Ovary (tissue), 9 donors: Measurements from ENCODE around the gene NFYB. TPM values are rescaled to one million over a fixed set of nuclear protein-coding genes. Genes with fewer than 3 reads are reported as not detected.

Experiments
- DNase-seq, 5 donors: peaks; one replicate each; pipeline ENCODE4 v3.0.0-alpha.2; 2019 to 2020
- H3K27ac ChIP-seq, 2 donors: fragments of 200-600 bp; one replicate each; pipeline versions ENCODE4 v1.5.1 to v1.8.0; 2019 to 2022
- H3K27me3 ChIP-seq: fragments of 200-600 bp; one replicate; pipeline ENCODE4 v1.8.0; 2022
- H3K36me3 ChIP-seq: fragments of 200-600 bp; sonication (generic); one replicate; pipeline ENCODE4 v1.5.1; 2019
- H3K4me1 ChIP-seq: one replicate; pipeline ENCODE4 v1.8.1; 2013; ENCODE audit warnings: mild to moderate bottlenecking, moderate library complexity; ENCODE audit not compliant: insufficient read depth
- H3K4me3 ChIP-seq: fragments of 200-600 bp; sonication (generic); one replicate; pipeline ENCODE4 v1.5.1; 2017
- H3K9me3 ChIP-seq, 2 donors: fragments of 200-600 bp in 1 of 2; sonication (generic) in 1 of 2; one replicate each; pipeline versions ENCODE4 v1.5.1 to v1.8.1; 2013 to 2019; ENCODE audit warnings: mild to moderate bottlenecking in 1 of 2, moderate library complexity in 1 of 2
- CTCF ChIP-seq, 3 donors: fragments of 450-650 bp in 2 of 3; fragments of 200-600 bp in 1 of 3; IDR thresholded peaks; one replicate each; pipeline versions ENCODE4 v1.5.1 to v1.8.0; 2016 to 2022; ENCODE audit warnings: antibody characterized with exemption in 3 of 3, mild to moderate bottlenecking in 1 of 3
- EP300 ChIP-seq: sonication (generic); formaldehyde crosslinking; IDR thresholded peaks from one replicate; pipeline ENCODE4 v1.6.1; 2017; ENCODE audit warnings: antibody characterized with exemption
- POLR2A ChIP-seq: fragments of 450-650 bp; IDR thresholded peaks from one replicate; pipeline ENCODE4 v1.6.1; 2017; ENCODE audit warnings: antibody characterized with exemption, mild to moderate bottlenecking, moderate library complexity
- WGBS, 3 donors: extraction: QIAGEN DNeasy Blood & Tissue Kit in 1 of 3; methylation state at CpG; one replicate each; pipeline versions ENCODE4 v1.1.5 to v1.1.7; 2013 to 2017; 5-methylcytosine and 5-hydroxymethylcytosine counted together
- intact Hi-C, 4 donors: fragments of 100-400 bp; cut with DNase I; formaldehyde crosslinking; loops; one replicate each; pipeline versions ENCODE4 v1.11.0 to v1.15.1; 2022 to 2023
- polyA plus RNA-seq, 2 donors: library from polyadenylated mRNA; stranded (reverse); fragments of 200-250 nt in 1 of 2; fragments of 350-450 nt in 1 of 2; fragmentation: Illumina TruSeq in 1 of 2; extraction: RNeasy Lipid Tissue Mini Kit (QIAGEN cat#74804) in 1 of 2; gene quantifications; one replicate each; pipeline ENCODE4 v1.2.3, GENCODE V29; 2013 to 2014
- total RNA-seq, 7 donors: library from RNA; depleted of rRNA in 2 of 7; stranded (reverse); fragments of >200 nt in 2 of 7; fragmentation: NEBNext Ultra II Directional in 3 of 7; extraction: Animal tissue kit (Norgen Biotek cat#: 25700) in 3 of 7; gene quantifications; one replicate each; pipeline versions ENCODE4 v1.1.0 to v1.2.4, GENCODE V29; 2016 to 2023
- donor health status: DM: no; HTN: no; CAD: no; lungs with moderate emphysema.
- donor health status: DM: no; HTN: no; CAD: no.
- donor health status: Bipolar disorder and iron deficiency.
- donor health status: DM: yes; HTN: yes; CAD: no.
- donor health status: DM: no; HTN: no; CAD: no.
- donor health status: DM: yes; HTN: yes; CAD: no.

Gene NFYB
- total and polyA plus RNA-seq, 9 donors = 23.7 to 39.1 (median 29.5) TPM

- H3K27ac ChIP-seq = no peak overlapping the region
- WGBS, 3 donors = 89 to 92% (median 89%) methylated on average over 5 of the region's 5 CpGs
- TF ChIP-seq CTCF (IDR thresholded peaks at IDR 0.05) (no peak), EP300 (no peak), POLR2A (no peak)
- H3K4me1 ChIP-seq = peaks cover 8% of the 10 kb centered on the region
- no peak for DNase-seq
- no peak overlapping the region for H3K4me3 ChIP-seq
- intact Hi-C loops = no loop called here
- no peaks in the 10 kb centered on the region for H3K27me3 ChIP-seq
- H3K36me3 ChIP-seq = no peaks in the 10 kb centered on the region
- no peaks in the 10 kb centered on the region for H3K9me3 ChIP-seq
Observed at GRCh38 chr12:104133321-104133720, 4.7 kb downstream of the NFYB start.

GRCh38 chr12:104132351-104132956 lies 5.6 kb downstream of the NFYB start:
- Histone ChIP-seq H3K4me1 (peaks cover 8% of the 10 kb centered on the region), H3K36me3 (no peaks in the 10 kb centered on the region), H3K27ac (no peak overlapping the region), H3K4me3 (no peak overlapping the region), H3K27me3 (no peaks in the 10 kb centered on the region), H3K9me3 (no peaks in the 10 kb centered on the region)
- no peak for TF ChIP-seq EP300
- TF ChIP-seq POLR2A = no peak
- no peak for TF ChIP-seq CTCF (IDR thresholded peaks at IDR 0.05)
- intact Hi-C loops = no loop called here
- 84 to 86% (median 86%) methylated on average over 7 of the region's 7 CpGs for WGBS, 3 donors
- no peak for DNase-seq

GRCh38 chr12:104131609-104132008 lies 6.4 kb downstream of the NFYB start:
- DNase-seq = no peak
- Histone ChIP-seq H3K4me3 (no peak overlapping the region), H3K4me1 (peaks cover 8% of the 10 kb centered on the region), H3K36me3 (no peaks in the 10 kb centered on the region), H3K27me3 (no peaks in the 10 kb centered on the region), H3K9me3 (no peaks in the 10 kb centered on the region), H3K27ac (no peak overlapping the region)
- TF ChIP-seq CTCF (IDR thresholded peaks at IDR 0.05) (no peak), EP300 (no peak), POLR2A (no peak)
- WGBS, 3 donors = 95 to 96% (median 95%) methylated on average over 4 of the region's 4 CpGs
- intact Hi-C loops = no loop called here

- H3K27me3 ChIP-seq = no peaks in the 10 kb centered on the region
- H3K4me1 ChIP-seq = peaks cover 8% of the 10 kb centered on the region
- H3K27ac ChIP-seq = no peak overlapping the region
- TF ChIP-seq EP300 (no peak), CTCF (IDR thresholded peaks at IDR 0.05) (no peak), POLR2A (no peak)
- intact Hi-C loops = no loop called here
- H3K36me3 ChIP-seq = no peaks in the 10 kb centered on the region
- H3K4me3 ChIP-seq = no peak overlapping the region
- 23 to 33% (median 29%) methylated on average over 2 of the region's 2 CpGs for WGBS, 3 donors
- no peak for DNase-seq
- no peaks in the 10 kb centered on the region for H3K9me3 ChIP-seq
Observed at GRCh38 chr12:104130760-104131159, 7.2 kb downstream of the NFYB start.
